ENCODE results near the gene TP53I3. TPM values are rescaled to one million over a fixed set of nuclear protein-coding genes. Genes with fewer than 3 reads are reported as not detected.

The TP53I3 gene
- 41.1 TPM for polyA plus RNA-seq (2013, experiment 1 of 2)
- 39.5 TPM for polyA plus RNA-seq (2013, experiment 2 of 2)

- H2BK12ac ChIP-seq (ENCODE audit: low read length in 2 of 2): peak within 1 kb of the TSS; percentile 51 to 75
- peak within 1 kb of the TSS; percentile 78 for H2BK5ac ChIP-seq (ENCODE audit: low read depth, low read length, poor library complexity, severe bottlenecking)
- no peaks in the 10 kb centered on the region for H3K27me3 ChIP-seq (ENCODE audit: control insufficient read depth in 1 of 2, insufficient read depth in 1 of 2, low read length in 2 of 2)
- H3K9me3 ChIP-seq (ENCODE audit: control insufficient read depth, low read length): no peaks in the 10 kb centered on the region
- peaks cover 22 to 31% of the 10 kb centered on the region in 2 experiments for H3K36me3 ChIP-seq (ENCODE audit: control insufficient read depth in 1 of 2, insufficient read depth in 2 of 2, low read depth in 1 of 2, low read length in 2 of 2)
- H3K4me1 ChIP-seq (ENCODE audit: control insufficient read depth, insufficient read depth, low read depth, low read length): peaks cover 7% of the 10 kb centered on the region
- peak within 1 kb of the TSS; percentile 86 for H2BK120ac ChIP-seq (ENCODE audit: low read depth, low read length)
- H3K4ac ChIP-seq (ENCODE audit: low read depth in 1 of 2, low read length in 2 of 2): peak within 1 kb of the TSS; percentile 70 to 84
- peak within 1 kb of the TSS; percentile 83 for H2AK5ac ChIP-seq (ENCODE audit: low read length, severe bottlenecking)
- peak within 1 kb of the TSS; percentile 94 to 97 for H3K18ac ChIP-seq (ENCODE audit: low read depth in 1 of 2, low read length in 2 of 2)
- peak within 1 kb of the TSS; percentile 95 for H4K91ac ChIP-seq (ENCODE audit: low read length)
- H3K9ac ChIP-seq (ENCODE audit: low read length): peak within 1 kb of the TSS; percentile 95
- peak within 1 kb of the TSS; percentile 92 for H2AFZ ChIP-seq (ENCODE audit: low read depth, low read length)
- peak within 1 kb of the TSS; percentile 61 for H3K4me2 ChIP-seq (ENCODE audit: low read length, poor library complexity, severe bottlenecking)
- H3K27ac ChIP-seq (ENCODE audit: low read length, poor library complexity, severe bottlenecking): peak within 1 kb of the TSS; percentile 94
- H3K4me3 ChIP-seq (ENCODE audit: insufficient read depth in 1 of 2, low read depth in 1 of 2, low read length in 2 of 2): peak within 1 kb of the TSS; percentile 71 to 93
- DNase-seq: peak; percentile 93
- H3K23ac ChIP-seq (ENCODE audit: low read length in 2 of 2): peak within 1 kb of the TSS in 1 of 2 experiments; percentile 32
- H2BK15ac ChIP-seq (ENCODE audit: low read depth, poor library complexity, severe bottlenecking): peak within 1 kb of the TSS; percentile 88
- peaks cover 28% of the 10 kb centered on the region for H3K79me1 ChIP-seq (replicated peaks; ENCODE audit: low read length, poor library complexity, severe bottlenecking)
- WGBS: under 1% methylated on average over 41 of the region's 44 CpGs
- H3K14ac ChIP-seq (ENCODE audit: low read length in 2 of 2): peak within 1 kb of the TSS in 1 of 2 experiments; percentile 69
- H4K8ac ChIP-seq (ENCODE audit: low read length): peak within 1 kb of the TSS; percentile 96
Observed at GRCh38 chr2:24084386-24085199, at the start of gene TP53I3. TSS of gene TP53I3 (minus strand) at chr2:24084834. CDS start at chr2:24084326, 508 bp downstream.

- Histone ChIP-seq H2AK5ac (ENCODE audit: low read length, severe bottlenecking) (no peak overlapping the region), H3K27ac (ENCODE audit: low read length, poor library complexity, severe bottlenecking) (no peak overlapping the region), H4K8ac (ENCODE audit: low read length) (no peak overlapping the region), H3K4me3 (ENCODE audit: insufficient read depth in 1 of 2, low read depth in 1 of 2, low read length in 2 of 2) (no peak overlapping the region), H3K9me3 (ENCODE audit: control insufficient read depth, low read length) (peaks cover 5% of the 10 kb centered on the region), H3K23ac (ENCODE audit: low read length in 2 of 2) (no peak overlapping the region), H2BK12ac (ENCODE audit: low read length in 2 of 2) (no peak overlapping the region), H2BK120ac (ENCODE audit: low read depth, low read length) (no peak overlapping the region), H4K91ac (ENCODE audit: low read length) (no peak overlapping the region), H3K14ac (ENCODE audit: low read length in 2 of 2) (no peak overlapping the region), H3K36me3 (ENCODE audit: control insufficient read depth in 1 of 2, insufficient read depth in 2 of 2, low read depth in 1 of 2, low read length in 2 of 2) (no peaks in the 10 kb centered on the region), H3K18ac (ENCODE audit: low read depth in 1 of 2, low read length in 2 of 2) (no peak overlapping the region), H3K4ac (ENCODE audit: low read depth in 1 of 2, low read length in 2 of 2) (no peak overlapping the region), H3K4me1 (ENCODE audit: control insufficient read depth, insufficient read depth, low read depth, low read length) (no peaks in the 10 kb centered on the region), H3K79me1 (replicated peaks; ENCODE audit: low read length, poor library complexity, severe bottlenecking) (peaks cover 2% of the 10 kb centered on the region), H2AFZ (ENCODE audit: low read depth, low read length) (no peak overlapping the region), H3K9ac (ENCODE audit: low read length) (no peak overlapping the region), H3K4me2 (ENCODE audit: low read length, poor library complexity, severe bottlenecking) (no peak overlapping the region), H3K27me3 (ENCODE audit: control insufficient read depth in 1 of 2, insufficient read depth in 1 of 2, low read length in 2 of 2) (no peaks in the 10 kb centered on the region), H2BK5ac (ENCODE audit: low read depth, low read length, poor library complexity, severe bottlenecking) (no peak overlapping the region), H2BK15ac (ENCODE audit: low read depth, poor library complexity, severe bottlenecking) (no peak overlapping the region)
- WGBS: 85% methylated on average over 1 of the region's 3 CpGs
- DNase-seq: no peak
Observed at GRCh38 chr2:24132543-24132942, 47.9 kb upstream of the TP53I3 start.

GRCh38 chr2:24125956-24126355 lies 41.3 kb upstream of the TP53I3 start:
- Histone ChIP-seq H2AK5ac (ENCODE audit: low read length, severe bottlenecking) (no peak overlapping the region), H2BK12ac (ENCODE audit: low read length in 2 of 2) (no peak overlapping the region), H3K9ac (ENCODE audit: low read length) (no peak overlapping the region), H2BK15ac (ENCODE audit: low read depth, poor library complexity, severe bottlenecking) (no peak overlapping the region), H3K4me3 (ENCODE audit: insufficient read depth in 1 of 2, low read depth in 1 of 2, low read length in 2 of 2) (no peak overlapping the region), H3K4ac (ENCODE audit: low read depth in 1 of 2, low read length in 2 of 2) (no peak overlapping the region), H4K91ac (ENCODE audit: low read length) (no peak overlapping the region), H2BK120ac (ENCODE audit: low read depth, low read length) (no peak overlapping the region), H2BK5ac (ENCODE audit: low read depth, low read length, poor library complexity, severe bottlenecking) (no peak overlapping the region), H3K23ac (ENCODE audit: low read length in 2 of 2) (no peak overlapping the region), H3K27ac (ENCODE audit: low read length, poor library complexity, severe bottlenecking) (no peak overlapping the region), H3K79me1 (replicated peaks; ENCODE audit: low read length, poor library complexity, severe bottlenecking) (peaks cover 8% of the 10 kb centered on the region), H2AFZ (ENCODE audit: low read depth, low read length) (no peak overlapping the region), H3K4me2 (ENCODE audit: low read length, poor library complexity, severe bottlenecking) (no peak overlapping the region), H3K14ac (ENCODE audit: low read length in 2 of 2) (no peak overlapping the region), H4K8ac (ENCODE audit: low read length) (no peak overlapping the region), H3K18ac (ENCODE audit: low read depth in 1 of 2, low read length in 2 of 2) (no peak overlapping the region), H3K4me1 (ENCODE audit: control insufficient read depth, insufficient read depth, low read depth, low read length) (peaks cover 5% of the 10 kb centered on the region), H3K27me3 (ENCODE audit: control insufficient read depth in 1 of 2, insufficient read depth in 1 of 2, low read length in 2 of 2) (no peaks in the 10 kb centered on the region), H3K36me3 (ENCODE audit: control insufficient read depth in 1 of 2, insufficient read depth in 2 of 2, low read depth in 1 of 2, low read length in 2 of 2) (no peaks in the 10 kb centered on the region), H3K9me3 (ENCODE audit: control insufficient read depth, low read length) (no peaks in the 10 kb centered on the region)
- 82% methylated on average over 1 of the region's 1 CpG for WGBS
- DNase-seq: no peak

- peak overlapping the region; percentile 83 to 93 for H3K18ac ChIP-seq (ENCODE audit: low read depth in 1 of 2, low read length in 2 of 2)
- no peak overlapping the region for H2BK5ac ChIP-seq (ENCODE audit: low read depth, low read length, poor library complexity, severe bottlenecking)
- peak overlapping the region; percentile 77 for H2BK15ac ChIP-seq (ENCODE audit: low read depth, poor library complexity, severe bottlenecking)
- H4K8ac ChIP-seq (ENCODE audit: low read length): peak overlapping the region; percentile 98
- peak overlapping the region; percentile 70 for H3K4me2 ChIP-seq (ENCODE audit: low read length, poor library complexity, severe bottlenecking)
- H2BK12ac ChIP-seq (ENCODE audit: low read length in 2 of 2): no peak overlapping the region
- H3K9me3 ChIP-seq (ENCODE audit: control insufficient read depth, low read length): no peaks in the 10 kb centered on the region
- H3K14ac ChIP-seq (ENCODE audit: low read length in 2 of 2): peak overlapping the region in 1 of 2 experiments; percentile 68
- peak overlapping the region; percentile 63 for H2AK5ac ChIP-seq (ENCODE audit: low read length, severe bottlenecking)
- H2BK120ac ChIP-seq (ENCODE audit: low read depth, low read length): peak overlapping the region; percentile 64
- H3K36me3 ChIP-seq (ENCODE audit: control insufficient read depth in 1 of 2, insufficient read depth in 2 of 2, low read depth in 1 of 2, low read length in 2 of 2): no peaks in the 10 kb centered on the region
- no peaks in the 10 kb centered on the region for H3K27me3 ChIP-seq (ENCODE audit: control insufficient read depth in 1 of 2, insufficient read depth in 1 of 2, low read length in 2 of 2)
- peak; percentile 65 for DNase-seq
- H3K27ac ChIP-seq (ENCODE audit: low read length, poor library complexity, severe bottlenecking): peak overlapping the region; percentile 68
- H3K9ac ChIP-seq (ENCODE audit: low read length): peak overlapping the region; percentile 96
- peaks cover 5% of the 10 kb centered on the region for H3K4me1 ChIP-seq (ENCODE audit: control insufficient read depth, insufficient read depth, low read depth, low read length)
- peak overlapping the region; percentile 56 to 90 for H3K4ac ChIP-seq (ENCODE audit: low read depth in 1 of 2, low read length in 2 of 2)
- H3K4me3 ChIP-seq (ENCODE audit: insufficient read depth in 1 of 2, low read depth in 1 of 2, low read length in 2 of 2): peak overlapping the region; percentile 88 to 89
- H3K79me1 ChIP-seq (replicated peaks; ENCODE audit: low read length, poor library complexity, severe bottlenecking): peaks cover 8% of the 10 kb centered on the region
- peak overlapping the region in 1 of 2 experiments; percentile 3 for H3K23ac ChIP-seq (ENCODE audit: low read length in 2 of 2)
- H4K91ac ChIP-seq (ENCODE audit: low read length): peak overlapping the region; percentile 94
- 15% methylated on average over 8 of the region's 9 CpGs for WGBS
- peak overlapping the region; percentile 21 for H2AFZ ChIP-seq (ENCODE audit: low read depth, low read length)
Observed at GRCh38 chr2:24123922-24124580, 39.4 kb upstream of the TP53I3 start.

Measured in mesenchymal stem cell (in vitro differentiated cells and primary cell).